ENCODE measurements around the gene BPIFB1. TPM values are rescaled to one million over a fixed set of nuclear protein-coding genes. Genes with fewer than 3 reads are reported as not detected.

Gene BPIFB1
- total RNA-seq, 1 donor from 2014 or later = not detected

GRCh38 chr20:33275871-33276270 is 7.1 kb upstream of the BPIFB1 start:
- Mint-ChIP-seq H3K4me1 (ENCODE audit: low read depth, unreplicated experiment) (peaks cover 17% of the 10 kb centered on the region), H3K36me3 (ENCODE audit: unreplicated experiment) (no peaks in the 10 kb centered on the region), H3K27me3 (ENCODE audit: unreplicated experiment) (peaks cover 7% of the 10 kb centered on the region), H3K4me3 (ENCODE audit: unreplicated experiment) (no peak overlapping the region), H3K9me3 (ENCODE audit: unreplicated experiment) (peaks cover 3% of the 10 kb centered on the region), H3K27ac (ENCODE audit: unreplicated experiment) (no peak overlapping the region)
- TF ChIP-seq, protein P1, sequence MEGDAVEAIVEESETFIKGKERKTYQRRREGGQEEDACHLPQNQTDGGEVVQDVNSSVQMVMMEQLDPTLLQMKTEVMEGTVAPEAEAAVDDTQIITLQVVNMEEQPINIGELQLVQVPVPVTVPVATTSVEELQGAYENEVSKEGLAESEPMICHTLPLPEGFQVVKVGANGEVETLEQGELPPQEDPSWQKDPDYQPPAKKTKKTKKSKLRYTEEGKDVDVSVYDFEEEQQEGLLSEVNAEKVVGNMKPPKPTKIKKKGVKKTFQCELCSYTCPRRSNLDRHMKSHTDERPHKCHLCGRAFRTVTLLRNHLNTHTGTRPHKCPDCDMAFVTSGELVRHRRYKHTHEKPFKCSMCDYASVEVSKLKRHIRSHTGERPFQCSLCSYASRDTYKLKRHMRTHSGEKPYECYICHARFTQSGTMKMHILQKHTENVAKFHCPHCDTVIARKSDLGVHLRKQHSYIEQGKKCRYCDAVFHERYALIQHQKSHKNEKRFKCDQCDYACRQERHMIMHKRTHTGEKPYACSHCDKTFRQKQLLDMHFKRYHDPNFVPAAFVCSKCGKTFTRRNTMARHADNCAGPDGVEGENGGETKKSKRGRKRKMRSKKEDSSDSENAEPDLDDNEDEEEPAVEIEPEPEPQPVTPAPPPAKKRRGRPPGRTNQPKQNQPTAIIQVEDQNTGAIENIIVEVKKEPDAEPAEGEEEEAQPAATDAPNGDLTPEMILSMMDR (IDR thresholded peaks at IDR 0.05; ENCODE audit: partially characterized antibody, unreplicated experiment) = no peak
- DNase-seq = no peak

GRCh38 chr20:33276303-33277113 is 6.5 kb upstream of the BPIFB1 start:
- TF ChIP-seq, protein P1 (IDR thresholded peaks at IDR 0.05; ENCODE audit: partially characterized antibody, unreplicated experiment) = no peak
- Mint-ChIP-seq H3K4me3 (ENCODE audit: unreplicated experiment) (peak overlapping the region; percentile 30), H3K9me3 (ENCODE audit: unreplicated experiment) (peaks cover 3% of the 10 kb centered on the region), H3K4me1 (ENCODE audit: low read depth, unreplicated experiment) (peaks cover 17% of the 10 kb centered on the region), H3K27me3 (ENCODE audit: unreplicated experiment) (peaks cover 7% of the 10 kb centered on the region), H3K27ac (ENCODE audit: unreplicated experiment) (no peak overlapping the region), H3K36me3 (ENCODE audit: unreplicated experiment) (no peaks in the 10 kb centered on the region)
- DNase-seq = no peak

DNA sequence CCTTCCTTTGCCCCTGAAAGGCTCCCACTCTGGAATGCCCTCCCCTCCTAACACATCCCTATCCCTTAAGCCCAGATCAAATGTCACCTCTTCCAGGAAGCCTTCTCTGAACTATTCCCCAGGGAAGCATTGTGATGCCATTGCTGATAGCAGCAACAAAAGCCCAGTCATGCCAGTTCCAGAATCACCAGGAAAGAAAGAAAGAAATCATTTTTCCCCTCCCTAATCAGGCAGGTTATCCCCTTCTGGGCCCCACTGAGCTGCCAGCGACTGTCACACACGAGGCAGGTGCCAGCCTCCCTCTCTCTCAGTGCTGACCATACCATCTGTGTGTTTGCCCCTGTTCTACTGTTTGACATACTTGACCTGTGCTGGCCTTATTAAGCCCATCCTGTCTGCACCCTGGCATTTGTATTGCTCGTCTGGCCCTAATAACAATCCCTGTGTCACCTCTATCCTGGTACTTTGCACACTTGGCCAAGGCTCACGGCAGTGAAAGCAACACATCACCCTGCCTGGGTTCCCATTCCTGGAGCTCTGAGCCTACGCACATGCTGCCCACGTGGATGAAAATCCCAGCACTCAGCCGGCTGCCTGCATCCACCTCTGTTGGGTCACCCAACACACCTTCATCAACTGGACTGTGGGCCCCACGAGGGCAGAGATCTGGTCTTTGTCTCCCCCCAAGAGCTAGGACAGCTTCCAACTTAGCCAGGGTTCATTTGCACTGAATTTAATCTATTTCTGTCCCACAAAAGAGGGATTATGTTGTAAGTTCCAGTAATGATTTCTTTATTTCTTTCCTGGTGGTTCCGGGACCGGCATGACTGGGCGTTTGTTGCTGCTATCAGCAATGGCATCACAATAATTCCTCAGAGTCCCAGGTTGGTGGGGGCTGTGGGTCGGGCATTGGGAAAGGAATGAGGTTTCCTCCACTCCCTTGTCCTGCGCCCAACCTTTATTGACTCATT is 5.3 kb upstream of the BPIFB1 start:
- peaks cover 17% of the 10 kb centered on the region for H3K4me1 Mint-ChIP-seq (ENCODE audit: low read depth, unreplicated experiment)
- no peaks in the 10 kb centered on the region for H3K36me3 Mint-ChIP-seq (ENCODE audit: unreplicated experiment)
- TF ChIP-seq, protein P1 (IDR thresholded peaks at IDR 0.05; ENCODE audit: partially characterized antibody, unreplicated experiment) = no peak
- H3K27ac Mint-ChIP-seq (ENCODE audit: unreplicated experiment) = no peak overlapping the region
- H3K27me3 Mint-ChIP-seq (ENCODE audit: unreplicated experiment) = peaks cover 7% of the 10 kb centered on the region
- no peak for DNase-seq
- no peak overlapping the region for H3K4me3 Mint-ChIP-seq (ENCODE audit: unreplicated experiment)
- H3K9me3 Mint-ChIP-seq (ENCODE audit: unreplicated experiment) = peaks cover 4% of the 10 kb centered on the region

GRCh38 chr20:33278700-33279099 is 4.3 kb upstream of the BPIFB1 start:
- Mint-ChIP-seq H3K4me1 (ENCODE audit: low read depth, unreplicated experiment) (peaks cover 17% of the 10 kb centered on the region), H3K4me3 (ENCODE audit: unreplicated experiment) (no peak overlapping the region), H3K27ac (ENCODE audit: unreplicated experiment) (no peak overlapping the region), H3K9me3 (ENCODE audit: unreplicated experiment) (peaks cover 4% of the 10 kb centered on the region), H3K27me3 (ENCODE audit: unreplicated experiment) (peaks cover 6% of the 10 kb centered on the region), H3K36me3 (ENCODE audit: unreplicated experiment) (no peaks in the 10 kb centered on the region)
- TF ChIP-seq, protein P1 (IDR thresholded peaks at IDR 0.05; ENCODE audit: partially characterized antibody, unreplicated experiment) = no peak
- DNase-seq = no peak

Measured in glutamatergic neuron (in vitro differentiated cells).